HepG2 (cell line): ENCODE measurements around the gene BCL2L1. TPM values are rescaled to one million over a fixed set of nuclear protein-coding genes. Genes with fewer than 3 reads are reported as not detected.
A peak's percentile ranks its signal among the peaks of the same experiment; 100 is the strongest.

Experiments used
- NR2F2 ChIP-seq: IDR thresholded peaks from 2 replicates; pipeline ENCODE4 v1.6.1; 2012; ENCODE audit warnings: low read depth, inconsistent platforms, borderline replicate concordance
- ZNF318 ChIP-seq: sonication (generic); formaldehyde crosslinking; IDR thresholded peaks from 2 replicates; pipeline ENCODE4 v1.4.0; 2020; ENCODE audit warnings: mild to moderate bottlenecking, missing genetic modification reagents
- ZNF724P ChIP-seq: sonication (generic); formaldehyde crosslinking; IDR thresholded peaks from 2 replicates; pipeline ENCODE4 v1.8.0; 2022; ENCODE audit warnings: missing genetic modification reagents, borderline replicate concordance
- ZNF770 ChIP-seq: sonication (generic); formaldehyde crosslinking; IDR thresholded peaks from 2 replicates; pipeline ENCODE4 v1.5.0; 2020; ENCODE audit warnings: mild to moderate bottlenecking, missing genetic modification reagents
- ZNF788 ChIP-seq: sonication (generic); formaldehyde crosslinking; IDR thresholded peaks from 2 replicates; pipeline ENCODE4 v1.5.0; 2020; ENCODE audit warnings: mild to moderate bottlenecking, missing genetic modification reagents, borderline replicate concordance
- polyA plus RNA-seq, 8 experiments: library from polyadenylated mRNA; depleted of rRNA in 3 of 8; stranded (reverse) in 7 of 8; unstranded in 1 of 8; fragments of >200 nt; fragmentation: Illumina TruSeq in 4 of 8; extraction: Trizol in 4 of 8; gene quantifications; 2 replicates each; pipeline versions ENCODE4 v1.2.1 to v1.2.3, GENCODE V29; 2011 to 2016; ENCODE audit warnings: low read depth in 4 of 8, missing spikeins in 1 of 8, mixed read lengths in 1 of 8; ENCODE audit not compliant: insufficient read depth in 1 of 8
- total RNA-seq, 5 experiments: library from RNA; depleted of rRNA; stranded (reverse); fragments of >200 nt; fragmentation: Illumina TruSeq; extraction: Trizol; gene quantifications; 2 replicates each; pipeline ENCODE4 v1.2.3, GENCODE V29; 2016; ENCODE audit warnings: low read depth in 1 of 5

BCL2L1 gene
- total and polyA plus RNA-seq, 2 of the 13 experiments (the other 11 are each of a cell fraction or from before 2014, with no cell fraction given) = 164 to 258 TPM

- TF ChIP-seq ZNF318 (no peak), ZNF770 (CRISPR knock-in tag) (peak; percentile 54; the same call in 1 of the 2 replicates), NR2F2 (no peak), ZNF724P (CRISPR knock-in tag) (no peak), ZNF788 (CRISPR knock-in tag) (no peak)
These were observed 57.8 kb downstream of the BCL2L1 start (continued) for GRCh38 chr20:31664696-31665354.
